HG03135 (cell line): ENCODE results near the gene PRDM4.
"Not testable (repeated sequence)": the region's sequence is repeated elsewhere in the genome, so short reads cannot be mapped to it uniquely, and the experiment has no call there.

Experiments
- ATAC-seq: cut with Tn5 transposase; IDR thresholded peaks from one replicate; pipeline ENCODE4 v1.9.1; 2021; ENCODE audit warnings: mild to moderate bottlenecking, moderate library complexity; ENCODE audit not compliant: unreplicated experiment

The PRDM4 gene

GRCh38 chr12:107774349-107775029 is 13.6 kb upstream of the PRDM4 start, which contains the start of gene ASCL4:
TSS of gene ASCL4 (plus strand) at chr12:107774704. CDS start at chr12:107775219, 515 bp downstream.
- ATAC-seq: no peak

DNA sequence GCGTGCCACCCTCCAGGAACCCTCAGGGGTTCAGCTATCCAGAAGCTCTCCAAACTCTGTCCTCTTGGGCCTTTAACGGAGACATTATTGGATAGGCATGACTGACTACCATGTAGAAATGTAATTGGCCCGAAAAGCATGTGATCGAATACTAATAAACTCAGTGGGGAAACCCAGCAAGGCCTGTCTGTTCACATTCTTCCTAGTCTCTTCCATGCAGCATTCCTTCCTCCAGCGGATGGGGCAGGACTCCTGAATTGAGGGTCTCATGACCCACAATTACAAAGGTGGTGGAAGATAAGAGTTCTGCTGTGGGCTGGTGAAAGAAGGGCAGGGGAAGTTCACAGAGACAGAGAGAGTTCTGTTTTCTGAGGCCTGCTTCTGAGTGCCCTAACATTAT is 6.5 kb upstream of the PRDM4 start:
- ATAC-seq: no peak

- no peak for ATAC-seq
Measured at GRCh38 chr12:107765316-107765715, 4.4 kb upstream of the PRDM4 start.

- no peak for ATAC-seq
Measured at GRCh38 chr12:107764626-107765025, 3.7 kb upstream of the PRDM4 start.

DNA sequence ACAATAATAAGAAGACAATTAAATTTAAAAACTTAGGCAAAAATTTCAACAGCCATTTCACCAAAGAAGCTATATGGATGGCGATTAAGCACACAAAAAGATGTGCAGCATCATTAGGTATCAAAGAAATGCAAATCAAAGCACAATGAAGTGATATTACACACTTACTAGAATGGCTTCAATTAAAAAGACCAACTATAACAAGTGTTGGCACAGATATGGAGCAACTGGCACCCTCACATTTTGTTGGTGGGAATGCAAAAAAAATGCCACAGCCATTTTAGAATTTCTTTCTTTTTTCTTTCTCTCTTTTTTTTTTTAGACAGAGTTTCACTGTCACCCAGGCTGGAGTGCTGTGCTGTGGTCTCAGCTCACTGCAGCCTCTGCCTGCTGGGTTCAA is 1.9 kb upstream of the PRDM4 start:
- ATAC-seq: no peak

GRCh38 chr12:107761502-107761904 is 566 bp upstream of the PRDM4 start:
- no peak for ATAC-seq

GRCh38 chr12:107760207-107760808 is 629 bp downstream of the PRDM4 start:
- peak; percentile 25 for ATAC-seq

GRCh38 chr12:107759410-107759809 is 1.5 kb downstream of the PRDM4 start:
- ATAC-seq: no peak

DNA sequence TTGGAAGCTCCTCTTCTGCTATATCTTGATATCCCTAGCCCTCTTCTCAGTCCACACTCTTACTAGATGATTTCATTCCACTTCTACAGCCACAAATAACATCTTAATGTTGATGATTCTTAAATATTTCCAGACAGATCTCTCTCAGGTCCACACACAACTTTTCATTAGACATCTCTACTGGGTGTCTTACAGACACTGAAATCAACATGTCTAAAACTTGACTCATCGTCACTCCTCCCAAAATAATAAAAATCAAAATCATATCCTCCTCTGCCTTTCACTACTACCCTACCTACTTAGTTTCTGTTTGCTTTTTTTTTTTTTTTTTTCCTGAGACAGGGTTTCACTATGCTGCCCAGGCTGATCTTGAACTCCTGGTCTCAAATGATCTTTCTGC is 11.9 kb downstream of the PRDM4 start:
- no peak for ATAC-seq

DNA sequence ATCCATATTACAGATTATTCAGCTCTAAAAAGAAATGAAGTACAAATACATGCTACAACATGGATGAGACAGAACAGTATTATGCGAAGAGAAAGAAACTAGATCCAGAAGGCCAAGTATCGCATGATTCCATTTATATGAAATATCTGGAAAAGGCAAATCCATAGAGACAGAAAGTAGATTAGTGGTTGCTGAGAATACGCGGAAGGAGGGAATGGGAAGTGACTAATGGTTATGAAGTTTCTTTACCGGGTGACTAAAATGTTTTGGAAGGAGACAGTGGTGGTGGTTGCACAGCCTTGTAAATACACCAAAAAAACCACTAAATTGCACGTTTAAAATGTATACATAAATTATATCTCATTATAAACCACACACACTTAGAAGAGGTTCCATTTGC is 12.5 kb downstream of the PRDM4 start:
- no peak for ATAC-seq

DNA sequence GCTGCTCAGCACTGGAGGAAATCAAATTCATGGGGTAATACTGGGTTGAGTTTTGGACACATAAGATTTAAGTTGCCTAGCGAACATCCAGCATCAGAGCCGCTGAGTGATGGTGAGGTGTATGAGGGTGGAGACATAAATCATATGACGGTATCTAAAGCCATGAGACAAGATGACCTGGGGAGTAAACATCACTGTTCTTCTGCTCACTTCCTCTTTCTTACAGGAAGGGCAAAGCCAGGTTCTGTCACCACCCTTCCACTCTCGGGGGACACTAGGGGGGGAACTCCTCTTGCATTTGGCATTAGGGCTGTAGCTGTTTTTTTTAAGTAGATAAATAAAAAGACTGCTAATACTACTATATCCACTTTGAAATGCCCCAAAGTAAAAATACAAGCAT is 24.0 kb downstream of the PRDM4 start:
- ATAC-seq: peak; percentile 98

DNA sequence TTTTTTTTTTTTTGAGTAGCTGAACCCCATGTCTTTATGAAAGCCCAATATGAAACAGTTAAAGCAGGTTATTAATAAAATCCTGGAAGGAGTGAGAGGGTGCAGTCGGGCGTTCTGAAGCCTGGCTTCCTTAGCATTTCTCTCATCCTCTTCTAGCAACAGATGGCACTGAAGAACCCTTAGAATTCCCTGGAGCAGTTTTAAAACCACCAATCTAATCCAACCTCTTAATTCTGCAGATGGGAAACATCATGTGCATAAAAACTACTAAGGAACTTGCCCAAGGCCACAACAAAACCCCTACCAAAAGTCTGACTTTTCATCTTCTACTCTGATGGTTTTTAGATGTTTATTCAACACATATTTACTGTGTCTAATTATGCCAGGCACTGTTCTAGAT is 25.2 kb downstream of the PRDM4 start:
- ATAC-seq: no peak

DNA sequence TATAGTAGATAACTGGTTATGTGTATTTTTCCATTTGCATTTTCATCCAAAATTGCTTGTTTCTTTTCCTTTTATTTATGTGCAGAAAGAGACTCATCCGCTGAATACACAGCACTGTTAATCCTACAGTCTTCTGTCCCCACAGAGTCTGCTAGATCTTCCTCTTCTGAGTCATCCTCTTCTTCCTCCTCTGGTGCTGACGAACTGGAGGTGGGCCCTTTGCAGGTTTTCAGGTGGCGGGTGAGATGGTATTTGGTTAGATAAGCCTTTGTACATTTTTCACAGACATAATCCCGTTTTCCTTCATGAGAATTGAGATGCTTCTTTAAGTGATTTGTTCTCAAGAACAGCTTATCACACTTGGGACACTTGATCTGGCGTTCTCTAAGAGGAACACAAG is 26.8 kb downstream of the PRDM4 start:
- no peak for ATAC-seq

DNA sequence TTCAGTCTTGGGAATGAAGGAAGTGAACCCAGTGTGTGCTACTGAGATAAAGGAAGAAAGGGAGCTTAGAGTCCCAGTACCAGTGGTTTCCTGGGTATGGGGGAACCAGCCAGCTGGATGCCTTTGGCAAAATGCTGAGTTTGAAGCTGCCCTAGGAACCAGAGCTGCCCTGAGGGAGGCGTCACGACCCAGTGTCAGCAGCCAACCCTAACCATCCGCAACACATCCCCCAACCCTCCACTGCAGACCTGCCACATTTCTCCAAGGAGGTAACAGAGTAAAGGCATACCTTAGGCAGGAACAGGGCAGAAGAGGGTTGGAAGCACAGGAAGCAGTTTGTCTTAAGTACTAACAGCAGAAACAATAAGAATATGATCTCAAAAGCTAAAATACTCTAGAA is 28.6 kb downstream of the PRDM4 start:
- no peak for ATAC-seq

- no peak for ATAC-seq
Measured at GRCh38 chr12:107731366-107731765, 29.6 kb downstream of the PRDM4 start.

DNA sequence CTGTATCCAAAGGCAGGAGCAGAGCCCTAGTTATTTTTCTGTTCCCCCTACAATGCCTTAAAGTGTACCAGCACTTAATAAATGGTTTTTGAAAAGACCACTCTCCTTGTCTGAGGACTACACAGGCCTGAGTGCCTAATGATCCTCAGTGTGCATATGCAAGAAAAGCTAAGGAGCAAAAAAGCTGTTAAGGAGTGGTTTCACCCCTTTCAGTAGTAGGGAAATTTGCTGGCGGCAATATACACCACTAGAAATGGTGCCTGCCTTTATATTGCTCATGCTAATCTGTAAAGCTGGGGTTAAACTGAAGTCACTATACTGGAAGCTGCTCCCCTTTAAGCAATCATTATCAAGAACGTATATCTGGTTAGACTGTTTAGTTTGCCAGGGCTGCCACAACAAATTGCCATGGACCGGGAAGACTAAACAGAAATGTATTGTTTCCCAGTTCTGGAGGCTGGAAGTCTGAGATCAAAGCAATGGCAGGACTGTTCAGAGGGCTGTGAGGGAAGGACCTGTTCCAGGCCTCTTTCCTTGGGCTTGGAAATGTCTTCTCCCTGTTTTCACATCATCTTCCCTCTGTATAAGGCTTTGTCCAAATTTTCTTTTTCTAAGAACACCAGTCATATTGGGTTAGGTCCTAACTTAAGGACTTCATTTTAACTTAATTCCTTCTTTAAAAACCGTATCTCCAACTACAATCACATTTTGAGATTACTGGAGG is 30.2 kb downstream of the PRDM4 start:
- ATAC-seq: no peak

DNA sequence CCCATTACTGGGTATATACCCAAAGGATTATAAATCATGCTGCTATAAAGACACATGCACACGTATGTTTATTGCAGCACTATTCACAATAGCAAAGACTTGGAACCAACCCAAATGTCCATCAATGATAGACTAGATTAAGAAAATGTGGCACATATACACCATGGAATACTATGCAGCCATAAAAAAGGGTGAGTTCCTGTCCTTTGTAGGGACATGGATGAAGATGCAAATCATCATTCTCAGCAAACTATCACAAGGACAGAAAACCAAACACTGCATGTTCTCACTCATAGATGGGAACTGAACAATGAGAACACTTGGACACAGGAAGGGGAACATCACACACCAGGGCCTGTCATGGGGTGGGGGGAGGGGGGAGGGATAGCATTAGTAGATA is 33.2 kb downstream of the PRDM4 start:
- not testable (repeated sequence) for ATAC-seq

DNA sequence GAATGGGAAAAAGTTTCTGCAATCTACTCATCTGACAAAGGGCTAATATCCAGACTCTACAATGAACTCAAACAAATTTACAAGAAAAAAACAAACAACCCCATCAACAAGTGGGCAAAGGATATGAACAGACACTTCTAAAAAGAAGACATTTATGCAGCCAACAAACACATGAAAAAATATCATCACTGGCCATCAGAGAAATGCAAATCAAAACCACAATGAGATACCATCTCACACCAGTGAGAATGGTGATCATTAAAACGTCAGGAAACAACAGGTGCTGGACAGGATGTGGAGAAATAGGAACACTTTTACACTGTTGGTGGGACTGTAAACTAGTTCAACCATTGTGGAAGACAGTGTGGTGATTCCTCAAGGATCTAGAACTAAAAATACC is 33.6 kb downstream of the PRDM4 start:
- ATAC-seq: not testable (repeated sequence)

- no peak for ATAC-seq
Measured at GRCh38 chr12:107718606-107719005, 42.3 kb downstream of the PRDM4 start.

DNA sequence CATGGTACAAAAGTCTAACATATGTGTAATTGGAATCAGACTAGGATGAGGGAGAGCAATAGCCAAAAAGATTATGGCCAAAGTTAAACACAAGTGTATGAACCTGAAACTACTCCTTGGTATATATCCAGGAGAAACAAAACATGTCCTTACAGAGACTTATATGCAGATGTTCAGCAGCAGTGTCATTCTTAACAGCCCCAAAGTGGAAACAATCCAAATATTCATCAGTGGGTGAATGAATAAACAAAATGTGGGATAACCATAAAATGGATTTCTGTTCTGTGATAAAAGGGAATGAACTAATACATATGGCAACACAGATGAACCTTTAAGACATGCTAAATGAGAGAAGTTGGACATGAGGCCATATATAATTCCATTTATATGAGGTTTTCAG is 45.2 kb downstream of the PRDM4 start:
- no peak for ATAC-seq

DNA sequence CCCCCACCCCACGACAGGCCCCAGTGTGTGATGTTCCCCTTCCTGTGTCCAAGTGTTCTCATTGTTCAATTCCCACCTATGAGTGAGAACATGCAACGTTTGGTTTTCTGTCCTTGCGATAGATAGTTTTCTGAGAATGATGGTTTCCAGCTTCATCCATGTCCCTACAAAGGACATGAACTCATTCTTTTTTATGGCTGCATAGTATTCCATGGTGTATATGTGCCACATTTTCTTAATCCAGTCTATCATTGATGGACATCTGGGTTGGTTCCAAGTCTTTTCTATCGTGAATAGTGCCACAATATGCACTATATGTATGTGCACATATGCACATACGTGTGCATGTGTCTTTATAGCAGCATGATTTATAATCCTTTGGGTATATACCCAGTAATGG is 55.4 kb downstream of the PRDM4 start:
- ATAC-seq: not testable (repeated sequence)

GRCh38 chr12:107704041-107704440 is 56.9 kb downstream of the PRDM4 start:
- ATAC-seq: no peak
